Measurements from ENCODE around the gene PDF. TPM values are rescaled to one million over a fixed set of nuclear protein-coding genes. Genes with fewer than 3 reads are reported as not detected.

PDF gene
- total and polyA plus RNA-seq, 2 donors (not counting 3 experiments of a cell fraction or from before 2014, with no cell fraction given), result 13.1 to 16.7 TPM

DNA sequence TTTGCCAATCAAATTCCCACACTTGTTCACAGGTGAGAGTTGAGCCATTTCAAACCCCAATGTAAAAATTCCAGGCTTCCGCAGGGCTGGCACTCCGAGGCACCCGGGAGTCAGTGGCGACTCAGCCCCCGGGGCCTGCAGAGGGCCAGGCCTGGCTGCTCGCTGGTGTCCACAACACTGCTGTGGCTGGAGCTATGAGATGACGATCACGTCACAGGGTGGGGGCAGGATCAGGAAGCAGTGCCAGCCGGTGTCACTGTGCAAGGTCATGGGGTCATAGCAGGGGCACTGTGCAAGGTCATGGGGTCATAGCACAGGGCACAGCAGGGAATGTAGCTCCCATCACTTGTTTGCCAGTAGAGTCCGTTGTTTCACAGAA, 11.5 kb downstream of the PDF start:
- Histone ChIP-seq H3K27ac (ENCODE audit: insufficient read depth, low read depth, low read length) (no peak overlapping the region), H3K79me2 (ENCODE audit: control insufficient read depth, insufficient read depth, low read length) (peaks cover 27% of the 10 kb centered on the region), H3K9me1 (replicated peaks; ENCODE audit: control insufficient read depth, extremely low read depth, insufficient read depth, low read length) (no peaks in the 10 kb centered on the region), H2AFZ (ENCODE audit: low read depth, low read length) (no peak overlapping the region), H3K27me3 (ENCODE audit: control insufficient read depth in 2 of 2, insufficient read depth in 2 of 2, low read length in 2 of 2) (no peaks in the 10 kb centered on the region), H4K20me1 (replicated peaks; ENCODE audit: control insufficient read depth, extremely low read depth, insufficient read depth, low read length) (no peaks in the 10 kb centered on the region), H3K4me2 (ENCODE audit: insufficient read depth, low read length) (no peak overlapping the region), H3K9me3 (replicated peaks; ENCODE audit: control insufficient read depth, insufficient read depth, low read length) (no peaks in the 10 kb centered on the region), H3K4me3 (replicated peaks in 1 of 3; ENCODE audit: insufficient read depth in 1 of 3, low read depth in 1 of 3, low read length in 3 of 3) (no peak overlapping the region), H3K36me3 (ENCODE audit: control insufficient read depth in 2 of 2, extremely low read depth in 1 of 2, insufficient read depth in 2 of 2, low read length in 2 of 2) (peaks cover 30 to 68% of the 10 kb centered on the region in 2 experiments), H3K4me1 (ENCODE audit: control insufficient read depth, extremely low read depth, insufficient read depth, low read length) (no peaks in the 10 kb centered on the region), H3K9ac (replicated peaks; ENCODE audit: extremely low read depth, insufficient read depth, low read length) (no peak overlapping the region)
- intact Hi-C loops (cut with micrococcal nuclease) (no loop called here), dilution Hi-C loops (cut with MboI; ENCODE audit: extremely low pct_ligation_motif_present, low sequenced_read_pairs) (no loop called here)
- no peak for FAIRE-seq
- ChIA-PET POLR2A (no interaction called here), CTCF (no interaction called here)
- no peak for DNase-seq (ENCODE audit: low read depth, low spot score)
- TF ChIP-seq JUN (IDR thresholded peaks at IDR 0.05; ENCODE audit: borderline replicate concordance, insufficient read depth, insufficient read length, low read depth) (no peak), POLR2AphosphoS5 (IDR thresholded peaks at IDR 0.05; ENCODE audit: insufficient read depth, low read depth, low read length) (no peak), MYC (IDR thresholded peaks at IDR 0.05; ENCODE audit: low read depth, low read length) (no peak), POLR2A (IDR thresholded peaks at IDR 0.05; ENCODE audit: low read depth, low read length) (no peak), EZH2 (IDR thresholded peaks at IDR 0.05; ENCODE audit: borderline replicate concordance, low read depth, low read length, severe bottlenecking) (no peak), FOS (IDR thresholded peaks at IDR 0.05; ENCODE audit: borderline replicate concordance, insufficient read depth, low read length) (no peak), GATA2 (IDR thresholded peaks at IDR 0.05; ENCODE audit: insufficient read depth, insufficient read length, low read depth, low read length) (no peak)
- TF ChIP-seq, protein P1, sequence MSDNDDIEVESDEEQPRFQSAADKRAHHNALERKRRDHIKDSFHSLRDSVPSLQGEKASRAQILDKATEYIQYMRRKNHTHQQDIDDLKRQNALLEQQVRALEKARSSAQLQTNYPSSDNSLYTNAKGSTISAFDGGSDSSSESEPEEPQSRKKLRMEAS (IDR thresholded peaks at IDR 0.05; ENCODE audit: insufficient read depth, insufficient read length), result no peak
- TF ChIP-seq, protein P2, sequence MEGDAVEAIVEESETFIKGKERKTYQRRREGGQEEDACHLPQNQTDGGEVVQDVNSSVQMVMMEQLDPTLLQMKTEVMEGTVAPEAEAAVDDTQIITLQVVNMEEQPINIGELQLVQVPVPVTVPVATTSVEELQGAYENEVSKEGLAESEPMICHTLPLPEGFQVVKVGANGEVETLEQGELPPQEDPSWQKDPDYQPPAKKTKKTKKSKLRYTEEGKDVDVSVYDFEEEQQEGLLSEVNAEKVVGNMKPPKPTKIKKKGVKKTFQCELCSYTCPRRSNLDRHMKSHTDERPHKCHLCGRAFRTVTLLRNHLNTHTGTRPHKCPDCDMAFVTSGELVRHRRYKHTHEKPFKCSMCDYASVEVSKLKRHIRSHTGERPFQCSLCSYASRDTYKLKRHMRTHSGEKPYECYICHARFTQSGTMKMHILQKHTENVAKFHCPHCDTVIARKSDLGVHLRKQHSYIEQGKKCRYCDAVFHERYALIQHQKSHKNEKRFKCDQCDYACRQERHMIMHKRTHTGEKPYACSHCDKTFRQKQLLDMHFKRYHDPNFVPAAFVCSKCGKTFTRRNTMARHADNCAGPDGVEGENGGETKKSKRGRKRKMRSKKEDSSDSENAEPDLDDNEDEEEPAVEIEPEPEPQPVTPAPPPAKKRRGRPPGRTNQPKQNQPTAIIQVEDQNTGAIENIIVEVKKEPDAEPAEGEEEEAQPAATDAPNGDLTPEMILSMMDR (IDR thresholded peaks at IDR 0.05; ENCODE audit: extremely low read depth in 1 of 2, insufficient read depth in 1 of 2, low read depth in 1 of 2, low read length in 2 of 2), result no peak
- BruUV-seq (replicated peaks), result no TSS peak
